HG03175 (cell line): Measurements from ENCODE around the gene EIPR1.
"Not testable (repeated sequence)": the region's sequence is repeated elsewhere in the genome, so short reads cannot be mapped to it uniquely, and the experiment has no call there.

Experiments
- ATAC-seq: cut with Tn5 transposase; IDR thresholded peaks from one replicate; pipeline ENCODE4 v1.9.1; 2021; ENCODE audit warnings: mild to moderate bottlenecking, moderate library complexity; ENCODE audit not compliant: unreplicated experiment

Gene EIPR1

DNA sequence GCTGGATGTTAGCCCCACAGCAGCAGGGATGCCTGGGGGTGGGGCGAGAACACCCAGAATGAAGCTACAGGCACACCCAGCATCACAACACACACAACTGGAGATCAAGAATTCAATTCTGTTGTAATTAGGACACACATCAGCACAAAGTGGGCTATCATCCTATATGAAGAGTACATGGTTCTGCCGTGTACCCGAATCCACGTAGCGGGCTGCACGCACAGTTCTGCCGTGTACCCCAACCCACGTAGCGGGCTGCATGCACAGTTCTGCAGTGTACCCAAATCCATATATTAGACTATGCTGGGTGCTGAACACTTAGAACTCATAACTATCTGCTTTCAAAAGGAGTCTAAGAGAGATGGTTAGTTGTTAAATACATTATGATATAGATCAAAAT is 86.5 kb downstream of the EIPR1 start:
- no peak for ATAC-seq

DNA sequence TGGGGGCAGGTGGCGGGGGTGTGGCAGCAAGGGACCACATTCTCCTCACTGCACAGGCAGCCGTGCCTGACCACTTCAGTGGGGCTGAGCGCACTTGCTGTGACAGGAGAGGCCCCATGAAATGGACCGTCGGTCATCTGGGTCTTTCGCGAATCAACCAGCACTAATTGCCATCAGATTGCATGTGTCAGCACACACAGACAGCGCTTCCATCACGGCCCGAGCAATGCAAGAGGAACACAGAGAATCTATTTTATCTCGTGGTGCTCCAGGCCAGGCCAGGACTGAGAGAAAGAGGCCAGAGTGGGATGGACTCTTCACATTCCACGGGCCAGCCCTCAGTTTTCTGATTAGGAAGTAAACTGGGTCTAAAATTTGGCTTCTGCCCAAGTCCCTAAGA is 87.0 kb downstream of the EIPR1 start:
- no peak for ATAC-seq

DNA sequence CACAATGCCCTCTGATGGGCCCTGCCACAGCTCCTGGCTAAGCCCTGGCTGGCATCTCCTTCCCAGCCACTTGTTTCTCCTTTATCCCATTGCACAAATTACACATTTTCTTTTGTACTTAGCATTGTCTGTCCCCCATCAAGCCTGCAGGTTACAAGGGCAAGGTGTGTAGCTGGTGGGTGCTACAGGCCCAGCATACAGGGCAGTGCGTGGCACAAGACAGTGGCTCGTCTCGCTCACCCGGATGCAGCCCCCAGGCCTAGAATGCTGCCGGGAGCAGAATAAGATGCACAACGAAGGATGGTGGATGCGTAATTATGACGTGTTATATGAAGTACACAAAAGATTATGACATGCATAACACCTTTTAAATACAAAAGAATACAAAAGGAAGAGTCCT is 87.6 kb downstream of the EIPR1 start:
- ATAC-seq = no peak

DNA sequence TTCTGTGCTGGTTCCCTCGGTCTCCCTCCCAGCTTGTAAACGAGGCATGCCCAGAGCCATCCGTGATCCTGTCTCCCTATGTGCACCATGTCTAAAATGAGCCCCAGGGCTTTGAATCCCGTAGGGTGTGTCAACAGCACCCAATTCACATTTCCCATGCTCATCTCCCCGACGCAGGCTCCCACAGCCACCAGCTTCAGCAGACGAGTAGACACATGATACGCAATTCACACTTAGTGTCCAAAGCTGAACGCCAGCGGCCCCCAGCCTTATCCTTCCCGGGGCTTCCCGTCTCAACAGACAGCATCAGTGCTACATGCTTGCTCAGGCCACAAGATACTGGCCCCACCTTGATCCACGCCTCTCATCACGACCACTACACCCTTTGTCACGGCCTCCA is 88.1 kb downstream of the EIPR1 start:
- ATAC-seq = no peak

DNA sequence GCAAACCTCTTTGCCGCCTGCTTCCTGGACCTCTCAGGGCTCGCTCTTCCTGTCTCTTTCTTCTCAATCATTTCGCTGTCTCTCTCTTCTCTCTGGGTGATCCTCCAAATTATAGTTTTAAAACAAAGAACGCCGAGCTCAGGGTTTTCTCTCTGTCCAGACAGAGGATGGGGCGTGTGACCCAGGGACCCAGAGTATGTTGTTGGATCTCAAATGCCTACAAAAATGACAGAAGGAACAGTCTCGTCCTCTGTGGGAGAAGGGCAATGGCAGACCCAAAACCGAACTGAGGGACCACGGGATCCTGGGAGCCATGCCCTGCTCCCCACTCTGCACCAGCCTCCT is 88.5 kb downstream of the EIPR1 start:
- no peak for ATAC-seq

DNA sequence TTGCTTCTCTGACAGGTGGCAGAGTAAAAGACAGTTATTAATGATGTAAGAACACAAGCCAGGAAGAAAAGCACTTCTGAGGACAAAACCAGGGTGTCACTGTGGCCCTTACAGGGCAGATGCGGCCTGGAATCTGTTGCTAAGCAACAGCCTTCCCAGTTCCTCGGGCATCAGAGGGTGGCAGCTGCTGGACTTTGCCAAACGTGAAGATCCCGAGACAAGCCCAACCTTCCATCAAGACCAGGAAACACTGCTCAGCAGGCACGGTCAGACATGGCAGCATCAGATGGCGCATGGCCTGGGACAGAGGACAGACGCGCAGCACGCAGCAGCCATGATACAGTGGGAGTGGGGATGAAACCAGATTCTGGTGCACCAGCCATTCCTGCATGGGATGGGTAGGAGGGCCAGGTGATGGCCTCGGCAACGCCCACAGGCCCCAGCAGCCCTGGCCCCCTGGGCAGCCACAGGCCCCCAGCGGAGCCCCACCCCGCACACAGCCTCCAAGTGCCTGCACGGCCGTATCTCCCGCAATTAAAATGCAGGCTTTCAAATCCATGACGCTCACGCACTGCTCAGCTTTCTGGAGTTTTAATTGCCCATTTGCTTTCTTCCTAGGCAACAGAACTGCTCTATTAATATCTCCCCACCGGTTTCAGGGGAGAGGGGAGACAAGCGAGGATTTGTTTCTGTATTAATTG is 89.0 kb downstream of the EIPR1 start:
- no peak for ATAC-seq

DNA sequence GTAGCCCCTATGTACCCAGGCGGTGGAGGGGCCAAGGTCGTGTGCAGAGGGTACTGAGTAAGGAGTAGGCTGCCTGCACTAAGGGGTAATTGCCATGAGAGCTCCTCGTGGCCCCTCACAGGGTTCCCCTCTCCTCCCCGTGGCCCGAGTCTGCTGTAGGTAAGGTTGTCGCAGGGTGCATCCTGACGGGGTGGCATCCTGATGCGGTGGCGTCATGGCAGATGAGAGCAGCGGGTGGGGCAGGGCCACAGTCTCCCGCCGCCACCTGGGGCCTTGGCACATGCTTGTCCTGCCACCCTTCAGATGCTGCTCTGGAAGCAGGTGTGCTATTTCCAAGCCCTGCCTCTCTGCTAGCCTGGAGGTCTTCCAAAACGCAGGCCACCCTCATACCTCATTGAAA is 89.7 kb downstream of the EIPR1 start:
- no peak for ATAC-seq

DNA sequence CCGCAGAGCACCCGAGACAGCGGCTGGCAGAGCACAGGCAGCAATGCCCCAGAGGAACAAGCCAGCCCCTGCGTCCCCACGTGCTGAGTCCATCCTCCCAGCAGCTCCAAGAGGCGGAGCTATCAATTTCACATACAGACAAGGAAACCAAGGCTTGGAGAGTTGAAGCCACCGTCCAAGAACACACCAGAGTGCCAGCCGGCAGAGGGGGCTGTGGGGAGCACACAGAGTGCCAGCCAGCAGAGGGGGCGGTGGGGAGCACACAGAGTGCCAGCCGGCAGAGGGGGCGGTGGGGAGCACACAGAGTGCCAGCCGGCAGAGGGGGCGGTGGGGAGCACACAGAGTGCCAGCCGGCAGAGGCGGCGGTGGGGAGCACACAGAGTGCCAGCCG is 91.0 kb downstream of the EIPR1 start:
- ATAC-seq = not testable (repeated sequence)

DNA sequence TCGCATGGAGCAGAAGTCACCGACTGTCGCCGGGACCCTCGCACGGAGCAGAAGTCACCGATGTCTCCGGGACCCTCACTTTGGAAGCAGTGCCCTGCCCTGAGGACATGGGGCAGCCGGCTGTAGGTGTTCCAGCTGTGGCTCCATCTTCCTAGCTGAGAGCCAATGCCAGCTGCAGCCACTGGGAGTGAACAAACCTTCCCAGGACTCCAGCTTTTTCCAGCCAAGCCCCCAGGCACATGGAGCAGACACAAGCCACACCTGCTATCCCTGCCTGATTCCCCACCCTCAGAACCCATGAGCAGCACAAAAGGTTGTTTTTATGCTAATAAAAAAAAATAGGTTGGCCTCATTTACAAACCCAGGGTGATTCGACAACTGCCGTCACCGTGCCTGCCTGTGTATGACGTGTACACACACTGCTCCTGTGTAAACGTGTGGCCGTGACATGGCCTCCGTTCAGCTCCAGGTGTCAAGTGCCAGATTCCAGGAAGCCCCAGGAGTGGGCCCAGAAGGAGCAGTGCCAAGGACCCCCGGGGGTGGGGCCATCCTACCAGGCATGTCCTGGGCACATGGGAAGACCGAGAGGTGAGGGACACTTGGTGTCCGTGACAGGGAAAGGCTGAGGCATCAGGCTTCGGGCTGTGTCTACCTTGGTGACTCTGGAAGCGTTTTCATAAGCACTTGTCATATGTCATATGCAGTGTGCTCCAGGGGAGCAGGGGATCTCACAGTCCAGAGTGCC is 91.5 kb downstream of the EIPR1 start:
- ATAC-seq = no peak

DNA sequence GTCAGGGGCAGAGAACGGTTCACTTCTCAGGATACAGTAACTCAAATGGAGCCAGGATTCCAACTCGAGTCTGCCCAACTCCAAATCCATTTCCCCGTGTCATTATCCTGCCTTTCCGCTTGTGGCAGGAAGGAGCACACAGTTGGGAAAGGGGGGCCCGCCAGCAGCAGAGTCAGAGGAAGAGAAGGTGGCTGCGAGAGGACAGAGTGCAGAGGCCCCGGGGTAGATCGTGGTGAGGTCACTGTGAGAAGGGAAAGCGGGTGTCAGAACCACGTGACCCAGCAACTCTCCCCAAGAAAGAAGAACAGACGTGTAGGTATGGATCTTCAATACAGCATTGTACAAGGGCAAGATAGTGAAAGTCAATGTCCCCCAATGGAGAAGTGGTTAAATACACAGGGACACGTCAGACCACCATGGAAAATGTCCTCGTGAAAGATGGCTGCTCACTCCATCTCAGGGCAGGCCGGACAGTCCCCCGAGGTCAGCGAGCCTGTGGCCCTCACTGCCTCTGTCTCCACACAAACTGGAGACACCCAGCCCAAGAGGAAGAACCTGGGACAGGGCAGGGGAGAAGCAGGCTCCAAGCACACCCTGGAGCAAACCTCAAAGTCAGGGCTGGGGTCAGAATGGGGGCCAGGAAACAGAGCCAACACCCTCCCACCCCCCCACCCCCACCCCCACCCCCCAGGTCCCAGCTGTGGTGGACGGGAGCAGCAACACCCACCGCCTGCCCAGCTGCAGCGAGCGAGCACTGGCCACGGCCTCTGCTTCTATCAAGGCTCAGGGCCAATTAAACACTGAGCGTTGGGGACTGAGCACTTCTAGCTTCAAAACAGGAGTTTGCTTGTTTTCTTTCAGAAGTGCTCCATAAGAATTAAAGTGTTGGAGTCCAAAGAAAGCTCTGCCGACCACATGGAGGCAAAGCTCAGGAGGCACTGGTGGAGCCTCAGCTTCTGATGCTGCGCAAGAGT is 92.7 kb downstream of the EIPR1 start:
- ATAC-seq = no peak

DNA sequence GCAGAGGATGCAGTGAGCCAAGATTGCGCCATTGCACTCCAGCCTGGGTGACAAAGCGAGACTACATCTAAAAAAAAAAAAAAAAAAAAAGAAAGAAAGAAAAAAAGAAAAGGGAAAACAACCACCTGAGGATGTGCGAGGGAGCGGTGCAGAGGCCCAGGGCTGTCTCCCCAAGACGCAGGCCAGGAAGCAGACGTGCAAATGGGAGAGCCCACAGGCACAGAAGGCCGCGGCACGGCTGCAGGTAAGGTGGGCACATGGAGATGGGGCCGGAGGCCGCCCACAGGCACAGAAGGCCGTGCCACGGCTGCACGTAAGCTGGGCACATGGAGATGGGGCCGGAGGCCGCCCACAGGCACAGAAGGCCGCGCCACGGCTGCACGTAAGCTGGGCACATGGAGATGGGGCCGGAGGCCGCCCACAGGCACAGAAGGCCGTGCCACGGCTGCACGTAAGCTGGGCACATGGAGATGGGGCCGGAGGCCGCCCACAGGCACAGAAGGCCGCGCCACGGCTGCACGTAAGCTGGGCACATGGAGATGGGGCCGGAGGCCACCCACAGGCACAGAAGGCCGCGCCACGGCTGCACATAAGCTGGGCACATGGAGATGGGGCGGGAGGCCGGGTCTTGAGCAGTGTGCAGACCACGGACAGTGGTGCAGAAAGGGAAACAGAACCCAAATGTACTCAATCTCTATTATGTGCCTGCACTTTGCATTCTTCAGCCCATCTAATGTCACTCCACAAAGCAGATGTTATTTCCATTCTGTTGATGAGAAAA is 93.6 kb downstream of the EIPR1 start:
- not testable (repeated sequence) for ATAC-seq

DNA sequence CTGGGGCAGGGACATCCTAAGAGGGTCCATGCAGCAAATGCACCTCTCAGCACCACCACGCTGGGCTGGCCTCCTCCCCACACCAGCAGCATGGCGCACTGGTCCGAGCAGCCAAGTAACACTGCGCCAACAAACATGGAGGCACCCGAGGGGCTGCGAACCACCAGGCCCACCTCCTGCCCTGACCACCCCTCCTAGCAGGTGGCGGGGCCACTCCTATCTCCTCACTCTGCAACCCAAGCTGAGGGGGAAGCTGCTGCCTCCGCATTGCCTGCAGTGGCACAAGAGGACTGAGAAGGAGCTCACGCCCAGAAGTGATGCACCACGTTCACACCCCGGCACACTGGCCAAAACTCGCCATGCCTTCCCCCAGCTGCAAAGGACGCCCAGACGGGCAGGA is 94.4 kb downstream of the EIPR1 start:
- ATAC-seq = no peak

DNA sequence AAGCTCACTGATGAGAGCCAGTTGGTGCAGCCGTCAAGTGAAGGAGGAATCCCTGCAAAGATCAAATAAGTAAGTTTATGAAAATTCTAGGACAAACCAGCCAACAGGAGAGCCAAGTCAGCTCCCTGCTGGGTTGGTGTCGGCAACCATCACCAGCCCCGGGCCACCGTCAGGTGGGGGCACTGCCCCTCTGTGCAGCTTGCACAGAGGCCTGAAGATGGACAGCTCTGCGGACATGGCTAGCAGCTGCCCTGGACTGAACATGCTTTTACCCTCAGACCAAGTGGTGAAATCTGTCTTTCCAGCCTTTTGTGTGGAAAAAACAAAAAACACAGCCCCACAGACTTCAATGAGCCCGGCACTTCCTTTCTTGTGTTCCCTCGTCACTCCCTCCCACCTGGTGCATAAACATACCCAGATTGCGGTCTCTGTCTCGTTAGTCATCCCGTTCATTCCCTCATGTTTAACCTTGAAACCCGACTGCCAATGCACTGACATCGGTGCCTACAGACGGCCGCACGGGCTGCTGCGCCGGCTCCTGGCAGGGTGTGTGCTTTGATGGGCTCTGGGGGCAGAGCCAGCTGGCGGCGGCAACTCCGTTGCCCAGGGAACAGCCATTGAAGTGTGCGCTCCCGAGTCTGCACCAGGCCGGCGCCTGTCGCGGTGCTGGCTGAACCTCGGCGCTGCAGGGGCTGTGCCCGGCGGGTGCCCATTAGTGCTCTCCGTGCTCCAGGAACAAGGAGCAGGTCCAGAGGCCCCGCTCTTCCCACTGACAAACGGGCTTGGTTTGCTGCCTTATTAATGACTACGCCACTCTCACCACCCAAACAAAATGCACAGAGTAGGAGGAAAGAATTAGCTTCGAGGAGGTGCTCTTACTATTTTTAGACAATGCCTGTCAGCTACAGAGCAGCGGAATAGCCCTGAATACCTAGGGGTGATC is 95.3 kb downstream of the EIPR1 start:
- ATAC-seq = no peak

DNA sequence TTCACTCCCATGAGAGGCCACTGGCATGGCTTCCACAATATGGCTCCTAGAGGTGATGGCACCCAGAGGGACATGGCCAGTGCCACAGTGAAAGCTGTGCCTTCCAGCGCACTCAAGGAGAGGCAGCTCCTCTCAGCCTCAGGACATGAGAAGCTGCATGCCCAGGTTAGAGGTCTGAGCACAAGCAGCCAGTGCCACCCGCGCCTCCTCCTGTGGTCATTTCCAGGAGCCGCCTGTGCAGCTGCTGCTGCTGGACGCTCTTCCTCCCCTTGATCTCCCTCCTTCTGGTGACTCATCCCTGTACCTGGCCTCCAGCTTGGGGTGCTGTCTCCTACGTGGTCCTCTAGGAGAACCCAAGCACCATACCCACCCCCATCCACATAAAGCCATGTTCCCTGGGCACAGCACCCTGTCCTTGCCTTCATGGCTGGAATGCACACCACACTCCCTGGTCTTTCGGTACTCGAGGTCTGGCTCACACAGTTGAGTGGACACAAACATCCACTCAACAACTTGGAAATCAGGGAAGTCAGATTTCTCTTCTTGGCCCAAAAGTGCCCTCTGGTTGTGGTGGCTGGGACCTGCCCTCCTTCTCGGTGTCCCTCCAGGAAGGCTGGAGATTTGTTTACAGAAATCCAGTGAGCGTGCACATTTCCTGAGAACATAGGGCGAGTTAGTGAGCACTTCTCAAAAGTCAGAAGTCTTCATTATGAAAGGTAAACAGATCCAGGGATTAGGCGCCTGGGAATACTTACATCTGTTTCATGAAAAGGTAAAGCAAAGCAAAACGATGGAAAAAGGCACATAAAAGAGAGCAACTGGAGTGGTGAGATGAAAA is 96.7 kb downstream of the EIPR1 start:
- ATAC-seq = no peak

DNA sequence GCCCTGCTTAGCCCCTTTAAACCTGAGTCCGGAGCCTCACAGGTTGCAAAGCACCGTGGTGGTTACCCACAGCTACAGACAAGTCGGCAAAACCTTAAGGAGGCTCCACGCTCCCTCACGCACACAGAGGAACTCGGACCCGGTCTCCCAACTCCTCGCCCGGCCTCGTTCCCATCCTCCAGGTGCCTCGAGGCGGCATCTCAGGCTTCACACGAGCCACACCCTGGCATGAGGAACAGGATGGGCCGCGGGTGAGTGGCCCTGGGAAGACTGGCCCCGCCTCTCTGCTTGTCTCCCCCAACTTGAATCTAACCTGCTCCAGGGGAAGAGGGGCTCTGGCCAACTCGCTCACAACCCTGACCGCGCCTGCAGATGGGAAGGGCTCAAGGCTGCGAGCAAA is 97.4 kb downstream of the EIPR1 start:
- ATAC-seq = no peak

DNA sequence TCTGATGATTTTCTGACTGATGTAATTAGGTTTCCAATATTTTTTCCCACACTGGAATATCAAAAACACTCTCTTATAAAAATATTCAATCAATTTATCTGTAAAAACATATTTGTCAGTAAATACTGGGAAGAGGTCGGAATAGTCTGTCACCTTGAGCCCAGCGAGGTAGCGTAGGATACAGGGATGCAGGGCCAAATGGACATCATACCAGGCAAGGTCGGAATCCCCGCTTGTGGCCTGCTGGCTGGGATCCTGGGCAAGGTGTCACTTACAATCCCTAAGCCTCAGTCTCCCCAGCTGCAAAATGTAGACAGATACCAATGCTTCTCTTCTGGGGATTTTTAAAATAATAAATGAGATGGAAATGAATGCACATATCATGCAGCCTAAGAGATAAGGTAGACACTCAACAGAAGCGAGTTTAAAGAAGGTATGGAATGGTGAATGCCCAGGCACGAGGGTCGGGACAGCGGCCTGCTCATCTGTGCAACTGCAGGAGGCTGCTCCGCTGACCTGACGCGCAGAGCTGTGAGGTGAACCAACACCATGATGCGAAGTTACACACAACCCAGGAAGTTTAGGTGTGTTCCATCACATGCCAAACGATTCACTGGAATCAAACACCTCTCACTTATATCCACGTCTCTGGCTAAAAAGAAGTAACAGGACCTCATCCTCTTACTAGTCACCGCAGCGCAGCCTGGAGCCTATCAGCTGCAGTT is 98.2 kb downstream of the EIPR1 start:
- ATAC-seq = no peak

DNA sequence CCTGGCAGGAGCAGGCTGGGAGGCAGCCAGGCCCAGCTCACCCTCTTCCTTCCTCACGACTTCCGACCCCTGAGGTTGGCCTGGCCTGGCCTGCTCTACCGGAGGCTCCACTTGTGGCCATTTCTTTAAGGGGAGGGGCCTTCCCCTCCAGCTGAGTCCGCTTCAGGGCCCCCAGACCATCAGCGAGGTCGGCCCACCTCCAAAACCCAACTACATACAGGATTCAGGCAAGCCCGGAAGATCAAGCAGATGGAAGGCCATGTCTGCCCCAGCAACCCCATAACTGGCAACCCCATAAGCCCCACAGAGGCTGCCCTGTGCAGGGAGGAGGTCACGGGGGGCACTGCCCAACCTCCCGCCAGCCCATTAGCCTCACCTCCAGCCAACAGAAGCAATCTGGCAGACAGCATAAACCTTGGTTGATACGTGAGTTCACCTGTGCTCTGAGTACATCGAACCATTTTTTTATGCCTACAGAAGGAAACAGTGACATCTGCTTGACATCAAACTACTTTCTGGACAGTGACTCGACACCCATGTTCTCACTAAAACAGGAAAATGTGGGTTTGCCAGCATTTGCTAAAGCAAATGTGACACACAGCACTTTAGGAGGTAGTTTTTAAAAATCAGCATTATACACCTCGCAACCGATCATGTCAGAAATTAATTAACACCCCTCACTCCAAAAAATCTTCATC is 98.9 kb downstream of the EIPR1 start:
- no peak for ATAC-seq
